ENCODE data around the gene HUNK.

GRCh38 chr21:31898933-31899630 is 26.3 kb downstream of the HUNK start:
- TF ChIP-seq CTCF (IDR thresholded peaks at IDR 0.05) = no peak
- TF ChIP-seq POLR2A (IDR thresholded peaks at IDR 0.05) = no peak
- TF ChIP-seq POLR2AphosphoS5 (IDR thresholded peaks at IDR 0.05) = no peak
- TF ChIP-seq EP300 (IDR thresholded peaks at IDR 0.05) = no peak

Data from sigmoid colon (tissue), 4 donors.